Body of pancreas (tissue), 4 donors: ENCODE results near the gene BATF2.

Experiments used
- POLR2A ChIP-seq, 3 donors: fragments of 450-650 bp; IDR thresholded peaks; one replicate each; pipeline ENCODE4 v1.6.1; 2016; ENCODE audit warnings: antibody characterized with exemption in 3 of 3, mild to moderate bottlenecking in 2 of 3
- TF ChIP-seq, protein P1 (sequence below), 7 experiments: fragments of 450-650 bp in 4 of 7; fragments of 200-600 bp in 3 of 7; sonication (generic) in 3 of 7; IDR thresholded peaks; one replicate each; pipeline ENCODE4 v1.5.1; 2016 to 2019; ENCODE audit warnings: antibody characterized with exemption in 7 of 7

DNA sequence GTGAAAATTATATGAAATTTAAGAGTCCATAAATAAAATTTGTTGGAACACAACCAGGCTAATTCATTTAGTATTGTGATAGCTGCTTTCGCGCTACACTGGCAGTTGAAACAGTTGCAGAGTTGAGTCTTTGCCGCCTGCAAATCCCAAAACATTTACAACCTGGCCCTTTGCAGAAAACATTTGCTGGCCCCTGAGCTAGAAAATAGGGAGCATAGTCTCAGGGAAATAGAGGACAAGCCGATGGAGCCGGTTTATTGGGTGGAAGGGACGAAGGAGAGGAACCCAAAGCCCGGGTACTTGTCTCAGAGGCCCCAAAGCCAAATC lies 43.7 kb upstream of the BATF2 start:
- TF ChIP-seq, protein P1, sequence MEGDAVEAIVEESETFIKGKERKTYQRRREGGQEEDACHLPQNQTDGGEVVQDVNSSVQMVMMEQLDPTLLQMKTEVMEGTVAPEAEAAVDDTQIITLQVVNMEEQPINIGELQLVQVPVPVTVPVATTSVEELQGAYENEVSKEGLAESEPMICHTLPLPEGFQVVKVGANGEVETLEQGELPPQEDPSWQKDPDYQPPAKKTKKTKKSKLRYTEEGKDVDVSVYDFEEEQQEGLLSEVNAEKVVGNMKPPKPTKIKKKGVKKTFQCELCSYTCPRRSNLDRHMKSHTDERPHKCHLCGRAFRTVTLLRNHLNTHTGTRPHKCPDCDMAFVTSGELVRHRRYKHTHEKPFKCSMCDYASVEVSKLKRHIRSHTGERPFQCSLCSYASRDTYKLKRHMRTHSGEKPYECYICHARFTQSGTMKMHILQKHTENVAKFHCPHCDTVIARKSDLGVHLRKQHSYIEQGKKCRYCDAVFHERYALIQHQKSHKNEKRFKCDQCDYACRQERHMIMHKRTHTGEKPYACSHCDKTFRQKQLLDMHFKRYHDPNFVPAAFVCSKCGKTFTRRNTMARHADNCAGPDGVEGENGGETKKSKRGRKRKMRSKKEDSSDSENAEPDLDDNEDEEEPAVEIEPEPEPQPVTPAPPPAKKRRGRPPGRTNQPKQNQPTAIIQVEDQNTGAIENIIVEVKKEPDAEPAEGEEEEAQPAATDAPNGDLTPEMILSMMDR (IDR thresholded peaks at IDR 0.05) = no peak
- no peak for TF ChIP-seq POLR2A (IDR thresholded peaks at IDR 0.05)
